K562 (cell line): ENCODE results near the gene DLL4. TPM values are rescaled to one million over a fixed set of nuclear protein-coding genes. Genes with fewer than 3 reads are reported as not detected.

ENCODE experiments used
- ATAC-seq: fragments of 200-7000 bp; cut with Tn5 transposase; 3 replicates; pipeline ENCODE4 v1.9.1; 2020; ENCODE audit warnings: moderate library complexity
- BruUV-seq: library from RNA; stranded (reverse); fragments of 400-500 nt; replicated peaks from 2 replicates; lab custom pipeline; 2021; lab: Mats Ljungman, UMichigan
- CTCF ChIA-PET: fragments of 300-600 bp; formaldehyde crosslinking; extraction: SDS; loops from one replicate; lab custom pipeline; 2021; ENCODE audit warnings: low intra/inter-chr PET ratio; lab: Yijun Ruan, JAX
- POLR2A ChIA-PET: fragments of 300-600, 350-650 bp; sonication (Branson Sonifier 250); formaldehyde crosslinking; extraction: SDS; loops from one replicate; lab custom pipeline; 2021; ENCODE audit warnings: antibody characterized with exemption, inconsistent platforms; lab: Yijun Ruan, JAX
- DNase-seq, 4 experiments: peaks; one replicate each; pipeline versions ENCODE4 v3.0.0 to v3.0.0-alpha.2; 2011 to 2018; ENCODE audit warnings: low spot score in 3 of 4, mixed read lengths in 3 of 4; ENCODE audit errors: extremely low read depth in 1 of 4
- FAIRE-seq: peaks from 2 replicates; lab custom pipeline; 2011; peaks lifted over from hg19 to GRCh38; lab: Jason Lieb, UNC
- H2AFZ ChIP-seq: 2 replicates; pipeline ENCODE4 v1.6.0; 2011; ENCODE audit warnings: low read depth, low read length, control low read depth, inconsistent platforms
- H3K27ac ChIP-seq: fragments of 200-600 bp; 3 replicates; pipeline ENCODE4 v1.8.0; 2011; ENCODE audit warnings: low read depth, mild to moderate bottlenecking, control low read depth, inconsistent platforms, low read length, moderate library complexity, mixed read lengths; ENCODE audit errors: extremely low read depth
- H3K27me3 ChIP-seq, 2 experiments: fragments of 300-600 bp in 1 of 2; 2 replicates in 1 of 2; 3 replicates in 1 of 2; pipeline versions ENCODE4 v1.6.0 to v1.8.0; 2011; ENCODE audit warnings: inconsistent platforms in 2 of 2, low read length in 2 of 2, mild to moderate bottlenecking in 1 of 2, mixed read lengths in 1 of 2, moderate library complexity in 1 of 2; ENCODE audit not compliant: control insufficient read depth in 2 of 2, insufficient read depth in 2 of 2
- H3K36me3 ChIP-seq: fragments of 300-600 bp; 3 replicates; pipeline ENCODE4 v1.8.0; 2011; ENCODE audit warnings: mild to moderate bottlenecking, low read length, inconsistent platforms; ENCODE audit not compliant: control insufficient read depth, insufficient read depth
- H3K4me1 ChIP-seq, 2 experiments: fragments of 200-600 bp in 1 of 2; replicated peaks in 1 of 2; 2 replicates in 1 of 2; 3 replicates in 1 of 2; pipeline versions ENCODE4 v1.5.1 to v1.8.0; 2011; ENCODE audit warnings: inconsistent platforms in 2 of 2, low read length in 2 of 2, mild to moderate bottlenecking in 1 of 2, mixed read lengths in 1 of 2, moderate library complexity in 1 of 2; ENCODE audit not compliant: control insufficient read depth in 2 of 2, insufficient read depth in 2 of 2
- H3K4me2 ChIP-seq: 2 replicates; pipeline ENCODE4 v1.6.1; 2011; ENCODE audit warnings: low read length, control low read depth, inconsistent platforms, mixed read lengths; ENCODE audit not compliant: insufficient read depth
- H3K4me3 ChIP-seq: fragments of 200-600 bp; sonication (generic), shearing (Covaris generic); 2 replicates; pipeline ENCODE4 v1.5.1; 2016; ENCODE audit warnings: control low read depth, inconsistent platforms
- H3K79me2 ChIP-seq: fragments of 200-600 bp; 3 replicates; pipeline ENCODE4 v1.8.0; 2011; ENCODE audit warnings: low read length, inconsistent platforms; ENCODE audit not compliant: control insufficient read depth, insufficient read depth
- H3K9ac ChIP-seq, 2 experiments: 2 replicates each; pipeline versions ENCODE4 v1.6.0 to v1.6.1; 2011; ENCODE audit warnings: low read depth in 2 of 2, low read length in 2 of 2, control low read depth in 1 of 2, inconsistent platforms in 1 of 2, mild to moderate bottlenecking in 1 of 2, mixed read lengths in 1 of 2; ENCODE audit not compliant: insufficient read depth in 1 of 2
- H3K9me1 ChIP-seq: one replicate; pipeline ENCODE4 v1.6.0; 2011; ENCODE audit warnings: inconsistent platforms, mild to moderate bottlenecking, low read length, moderate library complexity; ENCODE audit not compliant: control insufficient read depth, insufficient read depth
- H3K9me3 ChIP-seq: replicated peaks from 2 replicates; pipeline ENCODE4 v1.5.1; 2011; ENCODE audit warnings: low read depth, low read length, inconsistent platforms; ENCODE audit not compliant: control insufficient read depth, insufficient read depth
- H4K20me1 ChIP-seq: replicated peaks from 2 replicates; pipeline ENCODE4 v1.6.1; 2011; ENCODE audit warnings: low read length, inconsistent platforms, mixed read lengths; ENCODE audit not compliant: control insufficient read depth, insufficient read depth
- KLF16 ChIP-seq: IDR thresholded peaks from 2 replicates; pipeline ENCODE4 v1.6.1; 2016; ENCODE audit warnings: antibody characterized with exemption
- MAFG ChIP-seq: fragments of 450-650 bp; conservative IDR thresholded peaks from 2 replicates; pipeline ENCODE4 v1.6.1; 2016; ENCODE audit warnings: missing genetic modification characterization, missing compliant biosample characterization
- NFATC3 ChIP-seq: fragments of 450-650 bp; IDR thresholded peaks from 2 replicates; pipeline ENCODE4 v1.6.1; 2017; ENCODE audit warnings: mild to moderate bottlenecking
- NFIC ChIP-seq: fragments of 450-650 bp; IDR thresholded peaks from 2 replicates; pipeline ENCODE4 v1.6.1; 2017; ENCODE audit warnings: mild to moderate bottlenecking, inconsistent platforms
- POLR2B ChIP-seq: fragments of 450-650 bp; IDR thresholded peaks from 2 replicates; pipeline ENCODE4 v1.6.1; 2018; ENCODE audit warnings: low read depth; ENCODE audit not compliant: partially characterized antibody
- POLR2G ChIP-seq: fragments of 200-400 bp; formaldehyde crosslinking; IDR thresholded peaks from 2 replicates; pipeline ENCODE4 v1.6.1; 2017; ENCODE audit warnings: low read depth, mild to moderate bottlenecking, antibody characterized with exemption, low read length, moderate library complexity
- STAG1 ChIP-seq: sonication (generic); formaldehyde crosslinking; IDR thresholded peaks from 2 replicates; pipeline ENCODE4 v1.5.0; 2020; ENCODE audit warnings: missing genetic modification reagents, borderline replicate concordance
- TRIM24 ChIP-seq, 2 experiments: fragments of 450-650 bp; IDR thresholded peaks; 2 replicates each; pipeline ENCODE4 v1.6.1; 2016
- XRCC5 ChIP-seq: fragments of 200-400 bp; formaldehyde crosslinking; IDR thresholded peaks from 2 replicates; pipeline ENCODE4 v1.6.1; 2017; ENCODE audit warnings: low read depth, mild to moderate bottlenecking, low read length
- ZNF561 ChIP-seq: fragments of 450-650 bp; formaldehyde crosslinking; conservative IDR thresholded peaks from 2 replicates; pipeline ENCODE4 v1.4.0; 2020; ENCODE audit warnings: mild to moderate bottlenecking, moderate library complexity
- ZNF589 ChIP-seq: fragments of 200-800 bp; sonication (Bioruptor generic); IDR thresholded peaks from 2 replicates; pipeline ENCODE4 v1.6.1; 2016; ENCODE audit warnings: low read depth, missing genetic modification characterization, missing compliant biosample characterization
- ZNF699 ChIP-seq: fragments of 250-450 bp; sonication (Bioruptor Pico); IDR thresholded peaks from 2 replicates; pipeline ENCODE4 v1.8.0; 2021; ENCODE audit warnings: mild to moderate bottlenecking, moderate library complexity; ENCODE audit not compliant: insufficient replicate concordance
- WGBS: fragments of 100-300 bp; shearing (Covaris generic); methylation state at CpG from one replicate; pipeline ENCODE4 v1.1.6; 2016; ENCODE audit warnings: low coverage, mixed read lengths; ENCODE audit not compliant: insufficient coverage; ENCODE audit errors: missing lambda C conversion rate; 5-methylcytosine and 5-hydroxymethylcytosine counted together
- in situ Hi-C: fragments of 300-500 bp; cut with MboI; formaldehyde crosslinking; loops from 4 replicates; pipeline ENCODE4 v1.15.0; 2018; ENCODE audit warnings: inconsistent platforms, mixed read lengths
- intact Hi-C: fragments of 100-400 bp; cut with micrococcal nuclease; formaldehyde crosslinking; loops from 2 replicates; pipeline ENCODE4 v1.14.2; 2022
- polyA plus RNA-seq, 8 experiments: library from polyadenylated mRNA; depleted of rRNA in 4 of 8; stranded (reverse) in 5 of 8; unstranded in 3 of 8; fragments of >200 nt; fragmentation: Nextera tagmentation in 2 of 8; fragmentation: Illumina TruSeq in 1 of 8; extraction: Ambion mirVana in 2 of 8; extraction: Trizol in 1 of 8; gene quantifications; 2 replicates each; pipeline versions ENCODE4 v1.2.1 to v1.2.3, GENCODE V29; 2011 to 2014; ENCODE audit warnings: inconsistent platforms in 1 of 8, missing spikeins in 1 of 8
- total RNA-seq, 7 experiments: library from RNA; depleted of rRNA in 6 of 7; stranded (reverse); fragments of >200 nt in 6 of 7; fragmentation: Illumina TruSeq in 2 of 7; extraction: Trizol in 2 of 7; gene quantifications; 2 replicates each; pipeline versions ENCODE4 v1.2.1 to v1.2.3, GENCODE V29; 2011 to 2021; ENCODE audit warnings: low replicate concordance in 1 of 7
- TF ChIP-seq, protein P1 (sequence below): fragments of 200-800 bp; sonication (Bioruptor generic); IDR thresholded peaks from 2 replicates; pipeline ENCODE4 v1.6.1; 2017; ENCODE audit warnings: missing genetic modification characterization, missing compliant biosample characterization

Gene DLL4
- total and polyA plus RNA-seq, 9 of the 15 experiments (the other 6 are each of a cell fraction or from before 2014, with no cell fraction given), result 0.04 to 1.1 (median 0.41) TPM; not detected in 1

DNA sequence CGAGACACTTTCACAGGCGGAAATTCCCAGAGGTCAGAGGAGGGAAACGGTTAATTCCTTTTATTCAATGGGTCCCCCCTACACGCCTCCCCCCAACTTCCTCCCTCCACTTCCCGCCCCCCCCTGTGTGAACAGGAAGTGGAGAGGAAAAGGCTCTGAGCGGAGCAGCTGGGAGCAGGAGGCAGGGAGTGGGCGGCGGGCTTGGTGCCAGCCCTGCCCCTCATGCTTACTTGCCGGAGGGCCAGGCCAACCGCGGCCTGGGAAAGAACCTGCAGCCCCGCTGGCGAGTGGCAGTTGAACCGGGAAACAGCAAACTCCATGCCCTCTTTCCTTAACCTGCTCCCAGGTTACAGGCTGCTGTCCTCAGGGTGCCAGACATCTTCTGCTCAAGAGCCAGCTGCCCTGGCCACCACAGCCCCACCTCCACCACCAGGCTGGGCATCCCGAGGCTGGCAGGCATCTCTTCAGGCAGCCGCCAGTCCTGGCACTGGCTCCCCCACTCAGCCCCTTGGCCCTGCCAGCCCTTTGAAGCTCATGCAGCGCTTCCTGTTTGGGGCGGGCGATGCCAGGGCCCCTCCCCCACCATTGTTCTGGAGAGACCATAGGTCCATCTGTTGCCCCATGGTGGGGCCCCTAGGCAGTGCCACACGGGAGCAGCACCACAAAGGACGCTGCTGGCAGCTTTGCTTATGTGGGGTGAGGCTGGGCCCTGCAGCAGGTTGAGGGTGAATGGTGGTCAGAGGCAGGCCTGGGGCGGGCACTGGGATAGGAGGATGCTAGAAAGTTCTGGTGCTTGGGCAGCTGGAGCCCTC lies 21.9 kb upstream of the DLL4 start (continued):
- TF ChIP-seq MAFG (tag) (no peak), ZNF589 (CRISPR knock-in tag) (no peak), KLF16 (no peak), POLR2B (no peak), ZNF699 (CRISPR knock-in tag) (no peak), NFATC3 (no peak), NFIC (peak; percentile 41; the same call in 1 of the 2 replicates)
- TF ChIP-seq, protein P1, sequence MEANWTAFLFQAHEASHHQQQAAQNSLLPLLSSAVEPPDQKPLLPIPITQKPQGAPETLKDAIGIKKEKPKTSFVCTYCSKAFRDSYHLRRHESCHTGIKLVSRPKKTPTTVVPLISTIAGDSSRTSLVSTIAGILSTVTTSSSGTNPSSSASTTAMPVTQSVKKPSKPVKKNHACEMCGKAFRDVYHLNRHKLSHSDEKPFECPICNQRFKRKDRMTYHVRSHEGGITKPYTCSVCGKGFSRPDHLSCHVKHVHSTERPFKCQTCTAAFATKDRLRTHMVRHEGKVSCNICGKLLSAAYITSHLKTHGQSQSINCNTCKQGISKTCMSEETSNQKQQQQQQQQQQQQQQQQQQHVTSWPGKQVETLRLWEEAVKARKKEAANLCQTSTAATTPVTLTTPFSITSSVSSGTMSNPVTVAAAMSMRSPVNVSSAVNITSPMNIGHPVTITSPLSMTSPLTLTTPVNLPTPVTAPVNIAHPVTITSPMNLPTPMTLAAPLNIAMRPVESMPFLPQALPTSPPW (CRISPR knock-in tag), result peak; percentile 69

DNA sequence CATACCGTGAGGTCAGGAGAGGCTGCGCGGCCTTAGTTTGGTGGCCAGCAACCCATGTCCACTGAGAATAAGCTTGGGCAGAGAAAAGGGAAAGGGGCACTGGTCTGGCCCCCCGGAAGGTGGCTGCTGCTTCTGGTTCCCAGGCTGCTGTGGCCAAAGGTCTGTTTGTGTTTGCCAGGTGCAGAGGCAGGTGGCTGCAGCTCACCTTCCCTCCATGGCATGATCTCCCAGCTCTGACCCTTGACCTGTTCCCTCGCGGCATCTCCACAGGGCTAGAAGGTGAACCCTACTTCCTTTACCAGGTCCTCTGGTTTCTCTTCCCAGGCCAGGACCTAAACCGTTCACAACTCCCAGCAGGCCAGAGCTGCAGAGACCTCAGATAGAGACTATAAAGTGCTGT lies 21.0 kb upstream of the DLL4 start:
- ATAC-seq, result no peak
- Histone ChIP-seq H3K4me1 (peaks cover 11 to 23% of the 10 kb centered on the region in 2 experiments; a peak in 4 of 5 replicates), H3K9ac (0 out of 4 replicates have a peak overlapping the region, but pooled peaks of 1 of the 2 experiments have one; percentile 43), H3K4me2 (no peak overlapping the region), H3K36me3 (peaks cover 13% of the 10 kb centered on the region; the same call in 2 of the 3 replicates), H4K20me1 (peaks cover 20% of the 10 kb centered on the region; the same call in 1 of the 2 replicates), H3K9me3 (no peaks in the 10 kb centered on the region), H3K4me3 (no peak overlapping the region), H2AFZ (no peak overlapping the region), H3K27me3 (no peaks in the 10 kb centered on the region), H3K27ac (no peak overlapping the region), H3K79me2 (no peaks in the 10 kb centered on the region), H3K9me1 (no peaks in the 10 kb centered on the region)
- CTCF ChIA-PET, result no interaction called here
- no peak for DNase-seq
- intact Hi-C loops (loop anchor here (5.0 kb wide), 1 partner anchor 59 kb away; no protein-coding TSS in a partner anchor), in situ Hi-C loops (loop anchor here (5.0 kb wide), 1 partner anchor 114 kb away; no protein-coding TSS in a partner anchor)
- TF ChIP-seq STAG1 (CRISPR knock-in tag), result no peak
- no peak for TF ChIP-seq XRCC5
- no peak for TF ChIP-seq ZNF561 (CRISPR knock-in tag)
- TF ChIP-seq POLR2G, result no peak
- TF ChIP-seq TRIM24 (IDR thresholded peaks at IDR 0.05), result no peak
- 90% methylated on average over 7 of the region's 7 CpGs for WGBS
- no TSS peak for BruUV-seq
- POLR2A ChIA-PET, result interaction anchor here (1.1 to 1.7 kb wide), 4 partner anchors 8 to 209 kb away, joined by 3 to 10 read pairs (median 7); no protein-coding TSS in a partner anchor
- no peak for FAIRE-seq
